HepG2 (cell line): Measurements from ENCODE around the gene DGCR2. TPM values are rescaled to one million over a fixed set of nuclear protein-coding genes. Genes with fewer than 3 reads are reported as not detected.

ENCODE experiments used
- ATAC-seq: fragments of 200-7000 bp; cut with Tn5 transposase; 3 replicates; pipeline ENCODE4 v1.9.1; 2020; ENCODE audit warnings: mild to moderate bottlenecking, moderate library complexity
- BruUV-seq: library from RNA; stranded (reverse); fragments of 400-500 nt; replicated peaks from 2 replicates; lab custom pipeline; 2021; lab: Mats Ljungman, UMichigan
- CTCF ChIA-PET: fragments of 300-600 bp; formaldehyde crosslinking; extraction: SDS; loops from one replicate; lab custom pipeline; 2021; ENCODE audit warnings: low total read pairs, inconsistent platforms, low intra/inter-chr PET ratio; lab: Yijun Ruan, JAX
- POLR2A ChIA-PET: fragments of 350-600 bp; sonication (Branson Sonifier 250); formaldehyde crosslinking; loops from one replicate; lab custom pipeline; 2020; ENCODE audit warnings: antibody characterized with exemption, inconsistent platforms; lab: Yijun Ruan, JAX
- DNase-seq: peaks from one replicate; pipeline ENCODE4 v3.0.0-alpha.2; 2015; ENCODE audit warnings: low spot score
- FAIRE-seq: peaks from 3 replicates; lab custom pipeline; 2011; peaks lifted over from hg19 to GRCh38; lab: Jason Lieb, UNC
- H2AFZ ChIP-seq: one replicate; pipeline ENCODE4 v1.6.1; 2011; ENCODE audit warnings: low read length, inconsistent platforms
- H3K27ac ChIP-seq: fragments of 300-600 bp; 3 replicates; pipeline ENCODE4 v1.8.0; 2011; ENCODE audit warnings: mixed run types, mild to moderate bottlenecking, mixed read lengths, low read length, inconsistent platforms; ENCODE audit not compliant: insufficient read depth; ENCODE audit errors: extremely low read length
- H3K27me3 ChIP-seq, 2 experiments: fragments of 200-600 bp in 1 of 2; 2 replicates in 1 of 2; 3 replicates in 1 of 2; pipeline versions ENCODE4 v1.6.0 to v1.8.0; 2011; ENCODE audit warnings: low read length in 2 of 2, mild to moderate bottlenecking in 2 of 2, moderate library complexity in 2 of 2, inconsistent platforms in 1 of 2; ENCODE audit not compliant: insufficient read depth in 2 of 2, control insufficient read depth in 1 of 2
- H3K36me3 ChIP-seq, 2 experiments: fragments of 200-600 bp in 1 of 2; replicated peaks in 1 of 2; 2 replicates in 1 of 2; 3 replicates in 1 of 2; pipeline versions ENCODE4 v1.5.1 to v1.8.0; 2011; ENCODE audit warnings: low read length in 2 of 2, inconsistent platforms in 1 of 2; ENCODE audit not compliant: insufficient read depth in 2 of 2, control insufficient read depth in 1 of 2
- H3K4me1 ChIP-seq: 2 replicates; pipeline ENCODE4 v1.5.1; 2012; ENCODE audit warnings: low read length, inconsistent platforms; ENCODE audit not compliant: insufficient read depth
- H3K4me2 ChIP-seq: 2 replicates; pipeline ENCODE4 v1.6.0; 2011; ENCODE audit warnings: low read depth, low read length, inconsistent platforms
- H3K4me3 ChIP-seq, 3 experiments: fragments of 200-600 bp in 1 of 3; sonication (generic), shearing (Covaris generic) in 1 of 3; replicated peaks in 1 of 3; 2 replicates each; pipeline ENCODE4 v1.5.1; 2011 to 2016; ENCODE audit warnings: low read length in 3 of 3, inconsistent platforms in 2 of 3, low read depth in 2 of 3, mild to moderate bottlenecking in 2 of 3, control low read depth in 1 of 3, mixed read lengths in 1 of 3; ENCODE audit not compliant: insufficient read depth in 1 of 3
- H3K79me2 ChIP-seq: one replicate; pipeline ENCODE4 v1.6.1; 2011; ENCODE audit warnings: low read length, inconsistent platforms; ENCODE audit not compliant: insufficient read depth
- H3K9ac ChIP-seq: 2 replicates; pipeline ENCODE4 v1.6.0; 2011; ENCODE audit warnings: mild to moderate bottlenecking, low read depth, low read length, inconsistent platforms; ENCODE audit not compliant: insufficient read depth
- H3K9me3 ChIP-seq: 2 replicates; pipeline ENCODE4 v1.5.1; 2012; ENCODE audit warnings: mild to moderate bottlenecking, low read length
- H4K20me1 ChIP-seq: 2 replicates; pipeline ENCODE4 v1.6.0; 2011; ENCODE audit warnings: inconsistent platforms, mild to moderate bottlenecking, low read length, moderate library complexity; ENCODE audit not compliant: insufficient read depth
- ATF7 ChIP-seq, 2 experiments: fragments of 450-650 bp in 1 of 2; sonication (generic) in 1 of 2; formaldehyde crosslinking in 1 of 2; IDR thresholded peaks; 2 replicates each; pipeline versions ENCODE4 v1.4.0 to v1.6.1; 2016 to 2020; ENCODE audit warnings: antibody characterized with exemption in 1 of 2, mild to moderate bottlenecking in 1 of 2, missing genetic modification reagents in 1 of 2
- CBFB ChIP-seq: sonication (generic); formaldehyde crosslinking; IDR thresholded peaks from 2 replicates; pipeline ENCODE4 v1.4.0; 2020; ENCODE audit warnings: missing genetic modification reagents
- CREB1 ChIP-seq, 2 experiments: fragments of 450-650 bp in 1 of 2; IDR thresholded peaks; 2 replicates each; pipeline ENCODE4 v1.6.1; 2016 to 2017; ENCODE audit warnings: control low read depth in 1 of 2, mild to moderate bottlenecking in 1 of 2, missing compliant biosample characterization in 1 of 2, missing genetic modification characterization in 1 of 2
- PAX8 ChIP-seq: sonication (generic); formaldehyde crosslinking; IDR thresholded peaks from 2 replicates; pipeline ENCODE4 v1.8.0; 2022; ENCODE audit warnings: mild to moderate bottlenecking, missing genetic modification reagents, borderline replicate concordance
- POLR2AphosphoS2 ChIP-seq: IDR thresholded peaks from 2 replicates; pipeline ENCODE4 v1.6.1; 2011; ENCODE audit warnings: low read depth, low read length, improper control_type of control experiment
- TEAD3 ChIP-seq: optimal IDR thresholded peaks from 2 replicates; pipeline ENCODE3; 2016; ENCODE audit warnings: borderline replicate concordance
- ZBTB21 ChIP-seq: sonication (generic); formaldehyde crosslinking; IDR thresholded peaks from 2 replicates; pipeline ENCODE4 v1.4.0; 2020; ENCODE audit warnings: missing genetic modification reagents
- ZBTB7B ChIP-seq: sonication (generic); formaldehyde crosslinking; IDR thresholded peaks from 2 replicates; pipeline ENCODE4 v1.4.0; 2020; ENCODE audit warnings: missing genetic modification reagents
- ZFAT ChIP-seq: sonication (generic); formaldehyde crosslinking; conservative IDR thresholded peaks from 2 replicates; pipeline ENCODE4 v1.8.1; 2023; ENCODE audit warnings: missing genetic modification reagents, inconsistent platforms
- ZNF510 ChIP-seq: sonication (generic); formaldehyde crosslinking; IDR thresholded peaks from 2 replicates; pipeline ENCODE4 v1.4.0; 2020; ENCODE audit warnings: low read depth, mild to moderate bottlenecking, missing genetic modification reagents
- ZNF567 ChIP-seq: sonication (generic); formaldehyde crosslinking; IDR thresholded peaks from 2 replicates; pipeline ENCODE4 v1.8.1; 2023; ENCODE audit warnings: mild to moderate bottlenecking, missing genetic modification reagents, borderline replicate concordance
- ZNF616 ChIP-seq: sonication (generic); formaldehyde crosslinking; IDR thresholded peaks from 2 replicates; pipeline ENCODE4 v1.5.0; 2020; ENCODE audit warnings: low read depth, mild to moderate bottlenecking, missing genetic modification reagents
- ZNF772 ChIP-seq: sonication (generic); formaldehyde crosslinking; IDR thresholded peaks from 2 replicates; pipeline ENCODE4 v1.5.0; 2020; ENCODE audit warnings: mild to moderate bottlenecking, missing genetic modification reagents
- WGBS: methylation state at CpG from one replicate; pipeline ENCODE4 v1.1.6; 2017; ENCODE audit warnings: low lambda C conversion rate; 5-methylcytosine and 5-hydroxymethylcytosine counted together
- in situ Hi-C: cut with HindIII; loops from 2 replicates; pipeline ENCODE4 v1.10.0; 2017; ENCODE audit warnings: low pct_unique_long_range_greater_than_20kb; ENCODE audit not compliant: extremely low pct_ligation_motif_present
- intact Hi-C: fragments of 100-400 bp; cut with micrococcal nuclease; formaldehyde crosslinking; loops from one replicate; pipeline ENCODE4 v1.10.0; 2022; ENCODE audit not compliant: unreplicated experiment
- polyA plus RNA-seq, 8 experiments: library from polyadenylated mRNA; depleted of rRNA in 3 of 8; stranded (reverse) in 7 of 8; unstranded in 1 of 8; fragments of >200 nt; fragmentation: Illumina TruSeq in 4 of 8; extraction: Trizol in 4 of 8; gene quantifications; 2 replicates each; pipeline versions ENCODE4 v1.2.1 to v1.2.3, GENCODE V29; 2011 to 2016; ENCODE audit warnings: low read depth in 4 of 8, missing spikeins in 1 of 8, mixed read lengths in 1 of 8; ENCODE audit not compliant: insufficient read depth in 1 of 8
- total RNA-seq, 5 experiments: library from RNA; depleted of rRNA; stranded (reverse); fragments of >200 nt; fragmentation: Illumina TruSeq; extraction: Trizol; gene quantifications; 2 replicates each; pipeline ENCODE4 v1.2.3, GENCODE V29; 2016; ENCODE audit warnings: low read depth in 1 of 5
- TF ChIP-seq, protein P1 (sequence below): sonication (generic); formaldehyde crosslinking; IDR thresholded peaks from 2 replicates; pipeline ENCODE4 v1.4.0; 2020; ENCODE audit warnings: missing genetic modification reagents
- TF ChIP-seq, protein P2 (sequence below): IDR thresholded peaks from 2 replicates; pipeline ENCODE4 v1.6.1; 2012; ENCODE audit warnings: low read length, improper control_type of control experiment

The DGCR2 gene
- total and polyA plus RNA-seq, 2 of the 13 experiments (the other 11 are each of a cell fraction or from before 2014, with no cell fraction given) = 23.1 to 35.3 TPM

DNA sequence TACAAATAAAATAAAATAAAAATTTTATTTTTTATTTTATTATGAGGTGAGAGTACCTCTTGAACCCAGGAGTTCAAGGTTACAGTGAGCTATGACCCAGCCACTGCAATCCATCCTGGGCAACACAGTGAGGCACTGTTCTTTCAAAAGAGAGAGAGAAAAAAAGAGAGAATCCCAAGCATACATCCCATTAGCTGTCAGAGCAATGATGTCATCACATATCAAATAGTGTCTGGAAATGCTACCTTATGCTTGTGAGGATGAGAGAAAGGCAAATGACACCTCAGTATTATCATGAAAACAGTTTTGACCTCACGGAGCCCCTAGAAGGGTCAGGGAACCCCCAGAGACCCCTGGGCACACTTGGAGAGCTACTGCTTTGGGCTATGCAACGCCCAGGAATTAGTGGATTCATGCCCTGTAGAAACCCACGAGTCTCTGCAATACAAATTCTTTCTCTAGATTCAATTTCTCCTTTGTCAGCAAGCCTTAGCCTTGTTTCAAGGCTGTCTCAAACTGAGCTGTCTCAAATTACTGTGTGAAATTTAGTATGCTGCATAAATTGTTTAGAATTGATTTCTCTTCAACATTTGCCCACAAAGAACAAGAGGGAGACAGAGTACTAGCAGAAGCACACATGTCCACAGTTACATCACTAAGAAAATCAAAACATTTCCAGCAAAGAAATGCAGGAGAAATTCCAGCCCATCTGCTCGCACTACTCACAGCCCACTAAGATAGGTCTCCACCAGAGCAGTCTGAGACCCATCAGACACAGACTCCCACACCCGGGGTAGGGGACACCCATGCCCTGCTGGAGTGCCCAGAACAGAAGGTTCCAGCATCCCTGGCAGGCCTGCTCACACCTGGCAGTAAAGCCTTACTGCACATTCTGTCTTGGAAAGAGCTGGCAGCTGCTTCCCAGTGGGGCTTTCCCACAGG lies 18.1 kb downstream of the DGCR2 start:
- no peak overlapping the region for H3K4me2 ChIP-seq
- peaks cover 7% of the 10 kb centered on the region for H3K4me1 ChIP-seq
- WGBS = 98% methylated on average over 4 of the region's 5 CpGs
- ChIA-PET POLR2A (no interaction called here), CTCF (no interaction called here)
- in situ Hi-C loops (no loop called here), intact Hi-C loops (no loop called here)
- H3K79me2 ChIP-seq = peaks cover 76% of the 10 kb centered on the region
- H3K9me3 ChIP-seq = no peaks in the 10 kb centered on the region
- peaks cover 1 to 14% of the 10 kb centered on the region in 2 experiments for H3K36me3 ChIP-seq
- DNase-seq (no peak), FAIRE-seq (no peak), ATAC-seq (no peak)
- no TSS peak for BruUV-seq
- no peak for TF ChIP-seq ZNF510 (CRISPR knock-in tag)
- no peak for TF ChIP-seq ZFAT (CRISPR knock-in tag)
- TF ChIP-seq PAX8 (CRISPR knock-in tag) = no peak
- no peak for TF ChIP-seq ZNF772 (CRISPR knock-in tag)
- TF ChIP-seq, protein P1, sequence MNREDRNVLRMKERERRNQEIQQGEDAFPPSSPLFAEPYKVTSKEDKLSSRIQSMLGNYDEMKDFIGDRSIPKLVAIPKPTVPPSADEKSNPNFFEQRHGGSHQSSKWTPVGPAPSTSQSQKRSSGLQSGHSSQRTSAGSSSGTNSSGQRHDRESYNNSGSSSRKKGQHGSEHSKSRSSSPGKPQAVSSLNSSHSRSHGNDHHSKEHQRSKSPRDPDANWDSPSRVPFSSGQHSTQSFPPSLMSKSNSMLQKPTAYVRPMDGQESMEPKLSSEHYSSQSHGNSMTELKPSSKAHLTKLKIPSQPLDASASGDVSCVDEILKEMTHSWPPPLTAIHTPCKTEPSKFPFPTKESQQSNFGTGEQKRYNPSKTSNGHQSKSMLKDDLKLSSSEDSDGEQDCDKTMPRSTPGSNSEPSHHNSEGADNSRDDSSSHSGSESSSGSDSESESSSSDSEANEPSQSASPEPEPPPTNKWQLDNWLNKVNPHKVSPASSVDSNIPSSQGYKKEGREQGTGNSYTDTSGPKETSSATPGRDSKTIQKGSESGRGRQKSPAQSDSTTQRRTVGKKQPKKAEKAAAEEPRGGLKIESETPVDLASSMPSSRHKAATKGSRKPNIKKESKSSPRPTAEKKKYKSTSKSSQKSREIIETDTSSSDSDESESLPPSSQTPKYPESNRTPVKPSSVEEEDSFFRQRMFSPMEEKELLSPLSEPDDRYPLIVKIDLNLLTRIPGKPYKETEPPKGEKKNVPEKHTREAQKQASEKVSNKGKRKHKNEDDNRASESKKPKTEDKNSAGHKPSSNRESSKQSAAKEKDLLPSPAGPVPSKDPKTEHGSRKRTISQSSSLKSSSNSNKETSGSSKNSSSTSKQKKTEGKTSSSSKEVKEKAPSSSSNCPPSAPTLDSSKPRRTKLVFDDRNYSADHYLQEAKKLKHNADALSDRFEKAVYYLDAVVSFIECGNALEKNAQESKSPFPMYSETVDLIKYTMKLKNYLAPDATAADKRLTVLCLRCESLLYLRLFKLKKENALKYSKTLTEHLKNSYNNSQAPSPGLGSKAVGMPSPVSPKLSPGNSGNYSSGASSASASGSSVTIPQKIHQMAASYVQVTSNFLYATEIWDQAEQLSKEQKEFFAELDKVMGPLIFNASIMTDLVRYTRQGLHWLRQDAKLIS (CRISPR knock-in tag) = no peak
- TF ChIP-seq POLR2AphosphoS2 = no peak
- TF ChIP-seq ATF7 (IDR thresholded peaks at IDR 0.05) = peak; percentile 93
- TF ChIP-seq ATF7 (CRISPR knock-in tag; IDR thresholded peaks at IDR 0.05) = no peak
- no peak for TF ChIP-seq TEAD3 (CRISPR knock-in tag)
- TF ChIP-seq ZBTB21 (CRISPR knock-in tag) = peak; percentile 35; the same call in 1 of the 2 replicates
- TF ChIP-seq, protein P2, sequence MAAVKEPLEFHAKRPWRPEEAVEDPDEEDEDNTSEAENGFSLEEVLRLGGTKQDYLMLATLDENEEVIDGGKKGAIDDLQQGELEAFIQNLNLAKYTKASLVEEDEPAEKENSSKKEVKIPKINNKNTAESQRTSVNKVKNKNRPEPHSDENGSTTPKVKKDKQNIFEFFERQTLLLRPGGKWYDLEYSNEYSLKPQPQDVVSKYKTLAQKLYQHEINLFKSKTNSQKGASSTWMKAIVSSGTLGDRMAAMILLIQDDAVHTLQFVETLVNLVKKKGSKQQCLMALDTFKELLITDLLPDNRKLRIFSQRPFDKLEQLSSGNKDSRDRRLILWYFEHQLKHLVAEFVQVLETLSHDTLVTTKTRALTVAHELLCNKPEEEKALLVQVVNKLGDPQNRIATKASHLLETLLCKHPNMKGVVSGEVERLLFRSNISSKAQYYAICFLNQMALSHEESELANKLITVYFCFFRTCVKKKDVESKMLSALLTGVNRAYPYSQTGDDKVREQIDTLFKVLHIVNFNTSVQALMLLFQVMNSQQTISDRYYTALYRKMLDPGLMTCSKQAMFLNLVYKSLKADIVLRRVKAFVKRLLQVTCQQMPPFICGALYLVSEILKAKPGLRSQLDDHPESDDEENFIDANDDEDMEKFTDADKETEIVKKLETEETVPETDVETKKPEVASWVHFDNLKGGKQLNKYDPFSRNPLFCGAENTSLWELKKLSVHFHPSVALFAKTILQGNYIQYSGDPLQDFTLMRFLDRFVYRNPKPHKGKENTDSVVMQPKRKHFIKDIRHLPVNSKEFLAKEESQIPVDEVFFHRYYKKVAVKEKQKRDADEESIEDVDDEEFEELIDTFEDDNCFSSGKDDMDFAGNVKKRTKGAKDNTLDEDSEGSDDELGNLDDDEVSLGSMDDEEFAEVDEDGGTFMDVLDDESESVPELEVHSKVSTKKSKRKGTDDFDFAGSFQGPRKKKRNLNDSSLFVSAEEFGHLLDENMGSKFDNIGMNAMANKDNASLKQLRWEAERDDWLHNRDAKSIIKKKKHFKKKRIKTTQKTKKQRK = no peak
- TF ChIP-seq CREB1 (IDR thresholded peaks at IDR 0.05) = peak; percentile 68
- no peak for TF ChIP-seq CREB1 (CRISPR knock-in tag; IDR thresholded peaks at IDR 0.05)
- no peak for TF ChIP-seq ZNF616 (CRISPR knock-in tag)
- TF ChIP-seq CBFB (CRISPR knock-in tag) = no peak
- no peak for TF ChIP-seq ZBTB7B (CRISPR knock-in tag)
- no peak for TF ChIP-seq ZNF567 (CRISPR knock-in tag)
- H4K20me1 ChIP-seq = peaks cover 27% of the 10 kb centered on the region
- H3K9ac ChIP-seq = no peak overlapping the region
- H2AFZ ChIP-seq = no peak overlapping the region
- H3K27ac ChIP-seq = no peak overlapping the region
- no peaks in the 10 kb centered on the region for H3K27me3 ChIP-seq
- no peak overlapping the region for H3K4me3 ChIP-seq
